Ureter (tissue), 1 donor: Measurements from ENCODE around the gene MYH6. TPM values are rescaled to one million over a fixed set of nuclear protein-coding genes. Genes with fewer than 3 reads are reported as not detected.

ENCODE experiments used
- total RNA-seq: library from RNA; stranded (reverse); gene quantifications from one replicate; pipeline ENCODE4 v1.2.4, GENCODE V29; 2023
- donor health status: DM: yes; HTN: yes; CAD: no.

The MYH6 gene
- total RNA-seq, 1 donor from 2014 or later: not detected

Other genes with a start within 250 kb of the MYH6 start
- gene SLC7A8, start 224.6 kb downstream of the MYH6 start, total RNA-seq: 58.5 TPM
- gene RNF212B, start 170.3 kb downstream of the MYH6 start, total RNA-seq: not detected
- 32.7 TPM for gene HOMEZ, start 122.1 kb downstream of the MYH6 start, total RNA-seq
- 28.2 TPM for gene PPP1R3E, start 105.4 kb downstream of the MYH6 start, total RNA-seq
- 51.1 TPM for gene BCL2L2, start 101.4 kb downstream of the MYH6 start, total RNA-seq
- 178 TPM for gene PABPN1, start 86.8 kb downstream of the MYH6 start, total RNA-seq
- gene SLC22A17, start 55.4 kb downstream of the MYH6 start, total RNA-seq: 35.3 TPM
- gene EFS, start 43.1 kb downstream of the MYH6 start, total RNA-seq: 25.7 TPM
- not detected for gene IL25, start 35.5 kb downstream of the MYH6 start, total RNA-seq
- 1.1 TPM for gene CMTM5, start 31.2 kb downstream of the MYH6 start, total RNA-seq
- 2.1 TPM for gene MYH7, start 27.4 kb upstream of the MYH6 start, total RNA-seq
- 39.9 TPM for gene NGDN, start 61.4 kb upstream of the MYH6 start, total RNA-seq
- 2.8 TPM for gene ZFHX2, start 143.5 kb upstream of the MYH6 start, total RNA-seq
- 20.2 TPM for gene THTPA, start 148.0 kb upstream of the MYH6 start, total RNA-seq
- gene AP1G2, start 159.5 kb upstream of the MYH6 start, total RNA-seq: 248 TPM
- gene JPH4, start 170.5 kb upstream of the MYH6 start, total RNA-seq: 5.3 TPM
- 1,842 TPM for gene DHRS2, start 228.1 kb upstream of the MYH6 start, total RNA-seq